ENCODE results near the gene S1PR4. TPM values are rescaled to one million over a fixed set of nuclear protein-coding genes. Genes with fewer than 3 reads are reported as not detected.
A peak's percentile ranks its signal among the peaks of the same experiment; 100 is the strongest.

S1PR4 gene
- polyA plus RNA-seq (2011; rRNA removed) (not detected in 2 replicates), polyA minus RNA-seq (2011; rRNA and poly(A)+ RNA removed) (not detected in 2 replicates)

GRCh38 chr19:3178377-3178972 is at the start of gene S1PR4:
TSS of gene S1PR4 (plus strand) at chr19:3178769. CDS start at chr19:3178793, 24 bp downstream.
- H3K4me3 ChIP-seq (ENCODE audit: low read depth, low read length), result no peak within 1 kb of the TSS
- no peaks in the 10 kb centered on the region for H3K36me3 ChIP-seq (ENCODE audit: control insufficient read depth, insufficient read depth, low read length)
- TF ChIP-seq CTCF (IDR thresholded peaks at IDR 0.05; ENCODE audit: insufficient read depth, low read depth, low read length), result no peak
- ChIA-PET CTCF (no interaction called here), POLR2A (no interaction called here)
- no peaks in the 10 kb centered on the region for H3K27me3 ChIP-seq (ENCODE audit: control insufficient read depth, insufficient read depth, low read length)
- DNase-seq (ENCODE audit: low read depth), result no peak

GRCh38 chr19:3129112-3129511 is 49.5 kb upstream of the S1PR4 start:
- CTCF ChIA-PET, result interaction anchor here (0.7 to 8.0 kb wide), 18 partner anchors 9 to 178 kb away, joined by 3 to 103 read pairs (median 5); partner anchors contain the start of gene NCLN

GRCh38 chr19:3131168-3131567 is 47.4 kb upstream of the S1PR4 start:
- Histone ChIP-seq H3K4me3 (ENCODE audit: low read depth, low read length) (no peak overlapping the region), H3K27me3 (ENCODE audit: control insufficient read depth, insufficient read depth, low read length) (no peaks in the 10 kb centered on the region), H3K36me3 (ENCODE audit: control insufficient read depth, insufficient read depth, low read length) (no peaks in the 10 kb centered on the region)
- POLR2A ChIA-PET, result no interaction called here
- TF ChIP-seq CTCF (IDR thresholded peaks at IDR 0.05; ENCODE audit: insufficient read depth, low read depth, low read length), result no peak
- CTCF ChIA-PET, result interaction anchor here (1.0 to 8.0 kb wide), 7 partner anchors 10 to 56 kb away, joined by 3 to 103 read pairs (median 5); no protein-coding TSS in a partner anchor
- no peak for DNase-seq (ENCODE audit: low read depth)

More at GRCh38 chr19:3129112-3129511, 49.5 kb upstream of the S1PR4 start:
- Histone ChIP-seq H3K27me3 (ENCODE audit: control insufficient read depth, insufficient read depth, low read length) (no peaks in the 10 kb centered on the region), H3K4me3 (ENCODE audit: low read depth, low read length) (no peak overlapping the region), H3K36me3 (ENCODE audit: control insufficient read depth, insufficient read depth, low read length) (no peaks in the 10 kb centered on the region)
- DNase-seq (ENCODE audit: low read depth), result no peak
- POLR2A ChIA-PET, result no interaction called here
- peak; percentile 58 for TF ChIP-seq CTCF (IDR thresholded peaks at IDR 0.05; ENCODE audit: insufficient read depth, low read depth, low read length)

- TF ChIP-seq CTCF (IDR thresholded peaks at IDR 0.05; ENCODE audit: insufficient read depth, low read depth, low read length), result no peak
- Histone ChIP-seq H3K4me3 (ENCODE audit: low read depth, low read length) (no peak overlapping the region), H3K27me3 (ENCODE audit: control insufficient read depth, insufficient read depth, low read length) (no peaks in the 10 kb centered on the region), H3K36me3 (ENCODE audit: control insufficient read depth, insufficient read depth, low read length) (no peaks in the 10 kb centered on the region)
- CTCF ChIA-PET, result interaction anchor here (0.7 to 2.1 kb wide), 8 partner anchors 10 to 183 kb away, joined by 3 to 11 read pairs (median 4); no protein-coding TSS in a partner anchor
- peak; percentile 63 for DNase-seq (ENCODE audit: low read depth)
- POLR2A ChIA-PET, result interaction anchor here (0.6 kb wide), 1 partner anchor 9 kb away, joined by 4 read pairs; no protein-coding TSS in a partner anchor
These were observed 45.4 kb upstream of the S1PR4 start for GRCh38 chr19:3132971-3133792.

GRCh38 chr19:3133793-3134116 is 44.8 kb upstream of the S1PR4 start:
- POLR2A ChIA-PET, result interaction anchor here (0.6 kb wide), 1 partner anchor 8 kb away, joined by 4 read pairs; no protein-coding TSS in a partner anchor
- DNase-seq (ENCODE audit: low read depth), result no peak
- CTCF ChIA-PET, result interaction anchor here (1.1 to 2.1 kb wide), 2 partner anchors 28 to 30 kb away, joined by 3 to 11 read pairs; no protein-coding TSS in a partner anchor
- Histone ChIP-seq H3K27me3 (ENCODE audit: control insufficient read depth, insufficient read depth, low read length) (no peaks in the 10 kb centered on the region), H3K36me3 (ENCODE audit: control insufficient read depth, insufficient read depth, low read length) (no peaks in the 10 kb centered on the region), H3K4me3 (ENCODE audit: low read depth, low read length) (no peak overlapping the region)
- TF ChIP-seq CTCF (IDR thresholded peaks at IDR 0.05; ENCODE audit: insufficient read depth, low read depth, low read length), result no peak
